SK-N-SH (cell line): ENCODE results near the gene PKDCC. TPM values are rescaled to one million over a fixed set of nuclear protein-coding genes. Genes with fewer than 3 reads are reported as not detected.

Source experiments
- CTCF ChIA-PET: fragments of 300-600, 350-600 bp; formaldehyde crosslinking; extraction: SDS; loops from one replicate; lab custom pipeline; 2021; lab: Yijun Ruan, JAX
- POLR2A ChIA-PET: fragments of 350-600 bp; sonication (Branson Sonifier 250); formaldehyde crosslinking; extraction: SDS; loops from one replicate; lab custom pipeline; 2020; ENCODE audit warnings: antibody characterized with exemption, inconsistent platforms; lab: Yijun Ruan, JAX
- DNase-seq: peaks from one replicate; pipeline ENCODE4 v3.0.0; 2012
- H2AFZ ChIP-seq: fragments of 200-600 bp; sonication (generic); 2 replicates; pipeline ENCODE4 v1.8.1; 2016; ENCODE audit warnings: antibody characterized with exemption, mild to moderate bottlenecking, low read depth
- H3F3A ChIP-seq: fragments of 200-600 bp; sonication (generic); replicated peaks from 2 replicates; pipeline ENCODE3; 2016; ENCODE audit warnings: antibody characterized with exemption, mild to moderate bottlenecking; ENCODE audit not compliant: insufficient read depth
- H3K27ac ChIP-seq, 2 experiments: fragments of 200-500 bp in 1 of 2; fragments of 200-600 bp in 1 of 2; sonication (Bioruptor generic) in 1 of 2; sonication (generic), shearing (Covaris generic) in 1 of 2; 2 replicates each; pipeline versions ENCODE4 v1.5.1 to v1.6.1; 2014 to 2016; ENCODE audit warnings: low read depth in 2 of 2, inconsistent platforms in 1 of 2, low read length in 1 of 2, mild to moderate bottlenecking in 1 of 2, mixed read lengths in 1 of 2
- H3K27me3 ChIP-seq: fragments of 200-600 bp; sonication (generic), shearing (Covaris generic); 2 replicates; pipeline ENCODE4 v1.6.1; 2016; ENCODE audit warnings: mixed run types; ENCODE audit not compliant: insufficient read depth
- H3K36me3 ChIP-seq, 2 experiments: fragments of 200-500 bp in 1 of 2; fragments of 200-600 bp in 1 of 2; sonication (Bioruptor generic) in 1 of 2; sonication (generic) in 1 of 2; replicated peaks in 1 of 2; 2 replicates each; pipeline versions ENCODE3 to v1.5.1; 2014 to 2016; ENCODE audit warnings: low read length in 1 of 2, mild to moderate bottlenecking in 1 of 2; ENCODE audit not compliant: insufficient read depth in 2 of 2, control insufficient read depth in 1 of 2
- H3K4me1 ChIP-seq, 2 experiments: fragments of 200-500 bp in 1 of 2; fragments of 200-600 bp in 1 of 2; sonication (Bioruptor generic) in 1 of 2; sonication (generic), shearing (Covaris generic) in 1 of 2; 2 replicates each; pipeline versions ENCODE4 v1.5.1 to v1.6.1; 2014 to 2016; ENCODE audit warnings: low read depth in 1 of 2, low read length in 1 of 2, mixed run types in 1 of 2; ENCODE audit not compliant: insufficient read depth in 2 of 2, control insufficient read depth in 1 of 2
- H3K4me2 ChIP-seq: fragments of 200-600 bp; sonication (generic), shearing (Covaris generic); 2 replicates; pipeline ENCODE4 v1.6.1; 2017; ENCODE audit warnings: mixed run types
- H3K4me3 ChIP-seq, 2 experiments: fragments of 200-500 bp in 1 of 2; fragments of 200-600 bp in 1 of 2; sonication (Bioruptor generic) in 1 of 2; sonication (generic), shearing (Covaris generic) in 1 of 2; 2 replicates each; pipeline versions ENCODE4 v1.5.1 to v1.8.1; 2014 to 2016; ENCODE audit warnings: low read depth in 2 of 2, inconsistent platforms in 1 of 2, low read length in 1 of 2, mild to moderate bottlenecking in 1 of 2, mixed read lengths in 1 of 2, moderate library complexity in 1 of 2
- H3K79me2 ChIP-seq: fragments of 200-600 bp; sonication (generic); 2 replicates; pipeline ENCODE4 v1.8.1; 2017; ENCODE audit warnings: mild to moderate bottlenecking; ENCODE audit not compliant: insufficient read depth
- H3K9ac ChIP-seq: fragments of 200-600 bp; sonication (generic); 2 replicates; pipeline ENCODE4 v1.6.1; 2017; ENCODE audit warnings: mixed run types
- H3K9me2 ChIP-seq: fragments of 200-600 bp; sonication (generic); 2 replicates; pipeline ENCODE4 v1.6.1; 2017; ENCODE audit warnings: mixed run types
- H3K9me3 ChIP-seq: fragments of 200-600 bp; sonication (generic); 2 replicates; pipeline ENCODE4 v1.6.1; 2017; ENCODE audit warnings: mixed run types, mild to moderate bottlenecking, moderate library complexity
- H4K20me1 ChIP-seq: fragments of 200-600 bp; sonication (generic); 2 replicates; pipeline ENCODE4 v1.6.1; 2017; ENCODE audit warnings: mild to moderate bottlenecking, mixed run types; ENCODE audit not compliant: insufficient read depth
- ELF1 ChIP-seq: IDR thresholded peaks from 2 replicates; pipeline ENCODE4 v1.4.0; 2012
- EP300 ChIP-seq, 2 experiments: IDR thresholded peaks; 2 replicates each; pipeline versions ENCODE4 v1.4.0 to v1.6.1; 2012; ENCODE audit warnings: borderline replicate concordance in 1 of 2, low read depth in 1 of 2, low read length in 1 of 2
- EZH2phosphoT487 ChIP-seq: fragments of 200-600 bp; sonication (generic); IDR thresholded peaks from 2 replicates; pipeline ENCODE4 v1.6.1; 2017; ENCODE audit warnings: low read depth, mixed run types, mild to moderate bottlenecking, antibody characterized with exemption, moderate library complexity, borderline replicate concordance
- FOSL2 ChIP-seq: IDR thresholded peaks from 2 replicates; pipeline ENCODE4 v1.4.0; 2012; ENCODE audit warnings: low read depth, mild to moderate bottlenecking, moderate library complexity, borderline replicate concordance
- FOXJ3 ChIP-seq: sonication (generic); formaldehyde crosslinking; IDR thresholded peaks from 2 replicates; pipeline ENCODE4 v1.5.1; 2020; ENCODE audit warnings: mild to moderate bottlenecking, missing genetic modification reagents
- FOXM1 ChIP-seq: IDR thresholded peaks from 2 replicates; pipeline ENCODE4 v1.4.0; 2012; ENCODE audit warnings: low read depth, mild to moderate bottlenecking
- GATA2 ChIP-seq: sonication (generic); formaldehyde crosslinking; IDR thresholded peaks from 2 replicates; pipeline ENCODE4 v1.5.0; 2020; ENCODE audit warnings: mild to moderate bottlenecking, missing genetic modification reagents
- MEF2A ChIP-seq: IDR thresholded peaks from 2 replicates; pipeline ENCODE4 v1.4.0; 2012; ENCODE audit warnings: low read depth, borderline replicate concordance
- NFIC ChIP-seq: IDR thresholded peaks from 2 replicates; pipeline ENCODE4 v1.4.0; 2012; ENCODE audit warnings: borderline replicate concordance
- NRF1 ChIP-seq: IDR thresholded peaks from 2 replicates; pipeline ENCODE4 v1.6.1; 2012; ENCODE audit warnings: low read depth, mild to moderate bottlenecking, low read length
- RFX5 ChIP-seq: IDR thresholded peaks from 2 replicates; pipeline ENCODE4 v1.6.1; 2012; ENCODE audit warnings: mild to moderate bottlenecking, improper control_type of control experiment, low read length
- RXRA ChIP-seq: IDR thresholded peaks from 2 replicates; pipeline ENCODE4 v1.4.0; 2012; ENCODE audit warnings: low read depth, mild to moderate bottlenecking, borderline replicate concordance
- TCF12 ChIP-seq: IDR thresholded peaks from 2 replicates; pipeline ENCODE4 v1.4.0; 2012
- WGBS: methylation state at CpG from one replicate; pipeline ENCODE4 v1.1.6; 2017; ENCODE audit warnings: low lambda C conversion rate; 5-methylcytosine and 5-hydroxymethylcytosine counted together
- polyA plus RNA-seq, 3 experiments: library from polyadenylated mRNA; depleted of rRNA; stranded (reverse); fragments of >200 nt; gene quantifications; 2 replicates each; pipeline ENCODE4 v1.2.3, GENCODE V29; 2012
- TF ChIP-seq, protein P1 (sequence below): IDR thresholded peaks from 2 replicates; pipeline ENCODE4 v1.4.0; 2012; ENCODE audit warnings: low read depth, borderline replicate concordance
- TF ChIP-seq, protein P2 (sequence below): IDR thresholded peaks from 2 replicates; pipeline ENCODE4; 2012
- TF ChIP-seq, protein P3 (sequence below): fragments of 200-600 bp; sonication (generic); IDR thresholded peaks from 2 replicates; pipeline ENCODE4 v1.6.1; 2017; ENCODE audit warnings: antibody characterized with exemption, mild to moderate bottlenecking, moderate library complexity
- TF ChIP-seq, protein P4 (sequence below): fragments of 150-350 bp; IDR thresholded peaks from 2 replicates; pipeline ENCODE4 v1.6.1; 2017; ENCODE audit warnings: antibody characterized with exemption, low read length, low read depth, borderline replicate concordance
- TF ChIP-seq, protein P5 (sequence below): IDR thresholded peaks from 2 replicates; pipeline ENCODE4 v1.6.1; 2012; ENCODE audit warnings: mild to moderate bottlenecking, low read depth, low read length, moderate library complexity

The PKDCC gene
- polyA plus RNA-seq, 1 of the 3 experiments (the other 2 are of a cell fraction): 16.0 TPM

DNA sequence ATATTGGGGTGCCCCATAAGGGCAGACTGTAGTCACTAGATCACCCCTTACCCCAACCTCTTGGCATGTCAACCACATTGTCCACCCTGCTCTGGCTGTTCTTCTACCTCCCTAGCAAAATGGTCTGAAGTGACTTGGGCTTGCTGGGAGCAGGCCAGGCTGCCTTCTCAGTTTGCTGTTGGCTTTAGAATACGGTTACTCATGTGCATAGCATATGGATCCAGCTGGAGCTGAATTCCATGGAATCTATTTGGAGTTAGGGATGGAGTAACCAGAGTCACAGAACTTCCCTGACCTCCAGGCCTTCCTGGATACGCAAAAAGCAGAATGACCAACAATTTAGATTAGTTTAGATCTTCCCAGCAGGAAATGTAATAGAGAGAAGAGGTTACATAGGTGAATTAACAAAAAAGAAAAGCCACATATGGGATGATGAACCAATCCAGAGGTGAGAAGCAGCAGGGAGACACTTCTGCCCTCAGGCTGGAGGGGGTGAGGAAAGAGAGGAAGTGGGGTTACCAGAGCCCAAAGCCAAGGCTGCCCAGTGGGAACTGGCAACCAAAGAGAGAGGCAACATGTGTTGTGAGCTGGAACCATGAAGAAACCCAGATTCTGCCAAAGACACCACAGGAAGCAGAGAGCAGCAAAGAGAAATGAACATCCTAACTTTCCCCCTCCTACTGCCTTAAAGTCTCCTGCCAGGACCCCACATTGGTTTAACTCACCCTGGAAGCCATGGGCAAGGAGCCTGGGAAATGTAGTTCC is 26.1 kb downstream of the PKDCC start:
- Histone ChIP-seq H3K27me3 (peaks cover 15% of the 10 kb centered on the region), H3K27ac (peak overlapping the region in 1 of 2 experiments; percentile 76; a peak in 1 of 4 replicates), H3K9me2 (no peaks in the 10 kb centered on the region), H4K20me1 (no peaks in the 10 kb centered on the region), H3K4me2 (no peak overlapping the region), H3K9me3 (no peaks in the 10 kb centered on the region), H3K9ac (no peak overlapping the region), H3K79me2 (no peaks in the 10 kb centered on the region), H2AFZ (no peak overlapping the region), H3K4me1 (peaks cover 0 to 39% of the 10 kb centered on the region in 2 experiments; a peak in 1 of 4 replicates), H3F3A (no peaks in the 10 kb centered on the region), H3K36me3 (no peaks in the 10 kb centered on the region), H3K4me3 (no peak overlapping the region)
- no peak for TF ChIP-seq NFIC
- no peak for TF ChIP-seq FOXJ3
- TF ChIP-seq, protein P1, sequence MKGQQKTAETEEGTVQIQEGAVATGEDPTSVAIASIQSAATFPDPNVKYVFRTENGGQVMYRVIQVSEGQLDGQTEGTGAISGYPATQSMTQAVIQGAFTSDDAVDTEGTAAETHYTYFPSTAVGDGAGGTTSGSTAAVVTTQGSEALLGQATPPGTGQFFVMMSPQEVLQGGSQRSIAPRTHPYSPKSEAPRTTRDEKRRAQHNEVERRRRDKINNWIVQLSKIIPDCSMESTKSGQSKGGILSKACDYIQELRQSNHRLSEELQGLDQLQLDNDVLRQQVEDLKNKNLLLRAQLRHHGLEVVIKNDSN: no peak
- TF ChIP-seq, protein P2, sequence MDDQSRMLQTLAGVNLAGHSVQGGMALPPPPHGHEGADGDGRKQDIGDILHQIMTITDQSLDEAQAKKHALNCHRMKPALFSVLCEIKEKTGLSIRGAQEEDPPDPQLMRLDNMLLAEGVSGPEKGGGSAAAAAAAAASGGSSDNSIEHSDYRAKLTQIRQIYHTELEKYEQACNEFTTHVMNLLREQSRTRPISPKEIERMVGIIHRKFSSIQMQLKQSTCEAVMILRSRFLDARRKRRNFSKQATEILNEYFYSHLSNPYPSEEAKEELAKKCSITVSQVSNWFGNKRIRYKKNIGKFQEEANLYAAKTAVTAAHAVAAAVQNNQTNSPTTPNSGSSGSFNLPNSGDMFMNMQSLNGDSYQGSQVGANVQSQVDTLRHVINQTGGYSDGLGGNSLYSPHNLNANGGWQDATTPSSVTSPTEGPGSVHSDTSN: no peak
- TF ChIP-seq FOSL2: no peak
- TF ChIP-seq, protein P3, sequence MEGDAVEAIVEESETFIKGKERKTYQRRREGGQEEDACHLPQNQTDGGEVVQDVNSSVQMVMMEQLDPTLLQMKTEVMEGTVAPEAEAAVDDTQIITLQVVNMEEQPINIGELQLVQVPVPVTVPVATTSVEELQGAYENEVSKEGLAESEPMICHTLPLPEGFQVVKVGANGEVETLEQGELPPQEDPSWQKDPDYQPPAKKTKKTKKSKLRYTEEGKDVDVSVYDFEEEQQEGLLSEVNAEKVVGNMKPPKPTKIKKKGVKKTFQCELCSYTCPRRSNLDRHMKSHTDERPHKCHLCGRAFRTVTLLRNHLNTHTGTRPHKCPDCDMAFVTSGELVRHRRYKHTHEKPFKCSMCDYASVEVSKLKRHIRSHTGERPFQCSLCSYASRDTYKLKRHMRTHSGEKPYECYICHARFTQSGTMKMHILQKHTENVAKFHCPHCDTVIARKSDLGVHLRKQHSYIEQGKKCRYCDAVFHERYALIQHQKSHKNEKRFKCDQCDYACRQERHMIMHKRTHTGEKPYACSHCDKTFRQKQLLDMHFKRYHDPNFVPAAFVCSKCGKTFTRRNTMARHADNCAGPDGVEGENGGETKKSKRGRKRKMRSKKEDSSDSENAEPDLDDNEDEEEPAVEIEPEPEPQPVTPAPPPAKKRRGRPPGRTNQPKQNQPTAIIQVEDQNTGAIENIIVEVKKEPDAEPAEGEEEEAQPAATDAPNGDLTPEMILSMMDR: no peak
- TF ChIP-seq EP300 (IDR thresholded peaks at IDR 0.05; ENCODE audit: borderline replicate concordance in 1 of 2, low read depth in 1 of 2, low read length in 1 of 2): no peak
- TF ChIP-seq ELF1: no peak
- no peak for TF ChIP-seq TCF12
- TF ChIP-seq FOXM1: no peak
- no peak for TF ChIP-seq NRF1
- no peak for TF ChIP-seq RFX5
- no peak for TF ChIP-seq RXRA
- no peak for TF ChIP-seq EZH2phosphoT487
- no peak for TF ChIP-seq MEF2A
- TF ChIP-seq GATA2: no peak
- TF ChIP-seq, protein P4, sequence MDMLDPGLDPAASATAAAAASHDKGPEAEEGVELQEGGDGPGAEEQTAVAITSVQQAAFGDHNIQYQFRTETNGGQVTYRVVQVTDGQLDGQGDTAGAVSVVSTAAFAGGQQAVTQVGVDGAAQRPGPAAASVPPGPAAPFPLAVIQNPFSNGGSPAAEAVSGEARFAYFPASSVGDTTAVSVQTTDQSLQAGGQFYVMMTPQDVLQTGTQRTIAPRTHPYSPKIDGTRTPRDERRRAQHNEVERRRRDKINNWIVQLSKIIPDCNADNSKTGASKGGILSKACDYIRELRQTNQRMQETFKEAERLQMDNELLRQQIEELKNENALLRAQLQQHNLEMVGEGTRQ: no peak
- TF ChIP-seq, protein P5, sequence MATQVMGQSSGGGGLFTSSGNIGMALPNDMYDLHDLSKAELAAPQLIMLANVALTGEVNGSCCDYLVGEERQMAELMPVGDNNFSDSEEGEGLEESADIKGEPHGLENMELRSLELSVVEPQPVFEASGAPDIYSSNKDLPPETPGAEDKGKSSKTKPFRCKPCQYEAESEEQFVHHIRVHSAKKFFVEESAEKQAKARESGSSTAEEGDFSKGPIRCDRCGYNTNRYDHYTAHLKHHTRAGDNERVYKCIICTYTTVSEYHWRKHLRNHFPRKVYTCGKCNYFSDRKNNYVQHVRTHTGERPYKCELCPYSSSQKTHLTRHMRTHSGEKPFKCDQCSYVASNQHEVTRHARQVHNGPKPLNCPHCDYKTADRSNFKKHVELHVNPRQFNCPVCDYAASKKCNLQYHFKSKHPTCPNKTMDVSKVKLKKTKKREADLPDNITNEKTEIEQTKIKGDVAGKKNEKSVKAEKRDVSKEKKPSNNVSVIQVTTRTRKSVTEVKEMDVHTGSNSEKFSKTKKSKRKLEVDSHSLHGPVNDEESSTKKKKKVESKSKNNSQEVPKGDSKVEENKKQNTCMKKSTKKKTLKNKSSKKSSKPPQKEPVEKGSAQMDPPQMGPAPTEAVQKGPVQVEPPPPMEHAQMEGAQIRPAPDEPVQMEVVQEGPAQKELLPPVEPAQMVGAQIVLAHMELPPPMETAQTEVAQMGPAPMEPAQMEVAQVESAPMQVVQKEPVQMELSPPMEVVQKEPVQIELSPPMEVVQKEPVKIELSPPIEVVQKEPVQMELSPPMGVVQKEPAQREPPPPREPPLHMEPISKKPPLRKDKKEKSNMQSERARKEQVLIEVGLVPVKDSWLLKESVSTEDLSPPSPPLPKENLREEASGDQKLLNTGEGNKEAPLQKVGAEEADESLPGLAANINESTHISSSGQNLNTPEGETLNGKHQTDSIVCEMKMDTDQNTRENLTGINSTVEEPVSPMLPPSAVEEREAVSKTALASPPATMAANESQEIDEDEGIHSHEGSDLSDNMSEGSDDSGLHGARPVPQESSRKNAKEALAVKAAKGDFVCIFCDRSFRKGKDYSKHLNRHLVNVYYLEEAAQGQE: no peak
- 39% methylated on average over 2 of the region's 2 CpGs for WGBS
- CTCF ChIA-PET: interaction anchor here (0.5 to 23.8 kb wide), 8 partner anchors 13 to 220 kb away, joined by 3 to 897 read pairs (median 36); partner anchors contain the start of gene PKDCC
- POLR2A ChIA-PET: no interaction called here
- no peak for DNase-seq
